HG03520 (cell line): Measurements from ENCODE around the gene SPEM2.
A peak's percentile ranks its signal among the peaks of the same experiment; 100 is the strongest.

Experiments
- ATAC-seq: cut with Tn5 transposase; IDR thresholded peaks from one replicate; pipeline ENCODE4 v1.9.1; 2021; ENCODE audit warnings: mild to moderate bottlenecking, moderate library complexity; ENCODE audit not compliant: unreplicated experiment

Gene SPEM2

GRCh38 chr17:7403977-7404736, 21.3 kb upstream of the SPEM2 start, which contains the start of gene TMEM256:
Gene TMEM256 (minus strand): TSS chr17:7404097. CDS start chr17:7404084, 13 bp downstream.
- ATAC-seq = peak; percentile 87

GRCh38 chr17:7404737-7405349, 20.6 kb upstream of the SPEM2 start:
- no peak for ATAC-seq

GRCh38 chr17:7405350-7406234, 19.8 kb upstream of the SPEM2 start:
- ATAC-seq = no peak

GRCh38 chr17:7406235-7406825, 19.1 kb upstream of the SPEM2 start:
- no peak for ATAC-seq

- no peak for ATAC-seq
Observed at GRCh38 chr17:7407082-7407481, 18.3 kb upstream of the SPEM2 start.

- ATAC-seq = no peak
Observed at GRCh38 chr17:7407485-7408251, 17.7 kb upstream of the SPEM2 start, which contains the start of gene NLGN2. Gene NLGN2 (plus strand): TSS chr17:7407845. CDS start chr17:7408256, 411 bp downstream.

- ATAC-seq = no peak
Observed at GRCh38 chr17:7408252-7408727, 17.1 kb upstream of the SPEM2 start.

- no peak for ATAC-seq
Observed at GRCh38 chr17:7408863-7409262, 16.6 kb upstream of the SPEM2 start.

GRCh38 chr17:7409716-7410115, 15.7 kb upstream of the SPEM2 start:
- no peak for ATAC-seq

GRCh38 chr17:7410634-7411426, 14.6 kb upstream of the SPEM2 start:
- ATAC-seq = no peak

- ATAC-seq = no peak
Observed at GRCh38 chr17:7411427-7411750, 14.0 kb upstream of the SPEM2 start.

- ATAC-seq = no peak
Observed at GRCh38 chr17:7413346-7413985, 11.9 kb upstream of the SPEM2 start.

- no peak for ATAC-seq
Observed at GRCh38 chr17:7414837-7415236, 10.6 kb upstream of the SPEM2 start.

GRCh38 chr17:7415784-7416183, 9.6 kb upstream of the SPEM2 start:
- ATAC-seq = no peak

- ATAC-seq = no peak
Observed at GRCh38 chr17:7416323-7416722, 9.1 kb upstream of the SPEM2 start.

GRCh38 chr17:7417056-7417655, 8.3 kb upstream of the SPEM2 start:
- ATAC-seq = no peak

- ATAC-seq = no peak
Observed at GRCh38 chr17:7418472-7419152, 6.8 kb upstream of the SPEM2 start.
